Spleen (tissue), 11 donors: ENCODE measurements around the gene DDX54. TPM values are rescaled to one million over a fixed set of nuclear protein-coding genes. Genes with fewer than 3 reads are reported as not detected.
A peak's percentile ranks its signal among the peaks of the same experiment; 100 is the strongest.

Source experiments
- DNase-seq: peaks from one replicate; pipeline ENCODE4 v3.0.0-alpha.2; 2020
- H3K27ac ChIP-seq, 8 donors: fragments of 200-600 bp; sonication (generic) in 7 of 8; 1 replicate in 4 of 8; 2 replicates in 4 of 8; pipeline versions ENCODE4 v1.5.0 to v1.8.0; 2016 to 2021; ENCODE audit warnings: inconsistent platforms in 4 of 8, mild to moderate bottlenecking in 4 of 8, moderate library complexity in 1 of 8
- H3K27me3 ChIP-seq, 7 donors: fragments of 200-600 bp; sonication (generic) in 6 of 7; replicated peaks in 1 of 7; 1 replicate in 4 of 7; 2 replicates in 3 of 7; pipeline versions ENCODE4 v1.5.0 to v1.8.0; 2016 to 2021; ENCODE audit warnings: inconsistent platforms in 3 of 7, mild to moderate bottlenecking in 1 of 7
- H3K36me3 ChIP-seq, 6 donors: fragments of 200-600 bp; sonication (generic) in 5 of 6; 1 replicate in 4 of 6; 2 replicates in 2 of 6; pipeline versions ENCODE4 v1.5.0 to v1.8.0; 2016 to 2021; ENCODE audit warnings: inconsistent platforms in 2 of 6
- H3K4me1 ChIP-seq, 6 donors: fragments of 200-600 bp; sonication (generic) in 5 of 6; 1 replicate in 3 of 6; 2 replicates in 3 of 6; pipeline versions ENCODE4 v1.5.0 to v1.8.0; 2016 to 2021; ENCODE audit warnings: inconsistent platforms in 3 of 6
- H3K4me3 ChIP-seq, 8 donors: fragments of 200-600 bp; sonication (generic) in 7 of 8; 1 replicate in 4 of 8; 2 replicates in 4 of 8; pipeline versions ENCODE4 v1.5.0 to v1.8.0; 2016 to 2021; ENCODE audit warnings: inconsistent platforms in 4 of 8, mild to moderate bottlenecking in 4 of 8, moderate library complexity in 2 of 8
- H3K9me3 ChIP-seq, 8 donors: fragments of 200-600 bp; sonication (generic) in 7 of 8; 1 replicate in 4 of 8; 2 replicates in 4 of 8; pipeline versions ENCODE4 v1.5.0 to v1.8.0; 2016 to 2021; ENCODE audit warnings: inconsistent platforms in 4 of 8
- POLR2A ChIP-seq, 3 donors: fragments of 450-650 bp; IDR thresholded peaks; one replicate each; pipeline ENCODE4 v1.5.1; 2017; ENCODE audit warnings: antibody characterized with exemption in 3 of 3, mild to moderate bottlenecking in 1 of 3
- POLR2AphosphoS5 ChIP-seq, 3 donors: sonication (generic); formaldehyde crosslinking; IDR thresholded peaks; one replicate each; pipeline ENCODE4 v1.5.1; 2017; ENCODE audit warnings: antibody characterized with exemption in 3 of 3
- WGBS, 5 donors: extraction: QIAGEN DNeasy Blood & Tissue Kit in 3 of 5; methylation state at CpG; one replicate each; pipeline versions ENCODE4 v1.1.5 to v1.1.7; 2013 to 2018; 5-methylcytosine and 5-hydroxymethylcytosine counted together
- intact Hi-C: fragments of 100-400 bp; cut with DNase I; formaldehyde crosslinking; loops from one replicate; pipeline ENCODE4 v1.15.0; 2023; ENCODE audit warnings: low total_unique reads
- polyA plus RNA-seq, 3 donors: library from polyadenylated mRNA; stranded (reverse); fragments of 200-250 nt; gene quantifications; one replicate each; pipeline ENCODE4 v1.2.1, GENCODE V29; 2013
- total RNA-seq, 7 donors: library from RNA; depleted of rRNA in 3 of 7; stranded (reverse); fragments of >200 nt in 3 of 7; fragmentation: NEBNext Ultra II Directional in 4 of 7; extraction: Animal tissue kit (Norgen Biotek cat#: 25700) in 4 of 7; gene quantifications; one replicate each; pipeline versions ENCODE4 v1.1.0 to v1.2.1, GENCODE V29; 2016 to 2021
- TF ChIP-seq, protein P1 (sequence below), 11 experiments: fragments of 200-600 bp in 7 of 11; fragments of 450-650 bp in 4 of 11; sonication (generic) in 4 of 11; IDR thresholded peaks in 8 of 11; conservative IDR thresholded peaks in 3 of 11; 1 replicate in 7 of 11; 2 replicates in 4 of 11; pipeline versions ENCODE4 v1.4.0 to v1.8.0; 2016 to 2021; ENCODE audit warnings: antibody characterized with exemption in 11 of 11, inconsistent platforms in 4 of 11, mild to moderate bottlenecking in 1 of 11
- donor health status: healthy with polysubstance abuse.
- donor health status: DM: no; HTN: no; CAD: no; lungs with moderate emphysema.
- donor health status: DM: no; HTN: no; CAD: no.
- donor health status: Bipolar disorder and iron deficiency.
- donor health status: healthy.
- donor health status: DM: no; HTN: no; CAD: no.
- donor health status: DM: yes; HTN: yes; CAD: no.

Gene DDX54
- total and polyA plus RNA-seq, 10 donors = 44.4 to 80.3 (median 60.3) TPM

- H3K36me3 ChIP-seq = peaks cover 0 to 13% (median 6%) of the 10 kb centered on the region in 6 donors
- H3K4me3 ChIP-seq = peak overlapping the region; percentile 75 to 95 (median 89)
- whole genome bisulfite sequencing, 5 donors = 20 to 31% (median 24%) methylated on average over 11 to 12 of the region's 12 CpGs
- no peaks in the 10 kb centered on the region for H3K9me3 ChIP-seq
- intact Hi-C loops = no loop called here
- H3K27ac ChIP-seq = peak overlapping the region; percentile 89 to 98 (median 93)
- peaks cover 28 to 79% (median 57%) of the 10 kb centered on the region in 6 donors for H3K4me1 ChIP-seq
- no peaks in the 10 kb centered on the region for H3K27me3 ChIP-seq
- DNase-seq = peak; percentile 41
- TF ChIP-seq, protein P1, sequence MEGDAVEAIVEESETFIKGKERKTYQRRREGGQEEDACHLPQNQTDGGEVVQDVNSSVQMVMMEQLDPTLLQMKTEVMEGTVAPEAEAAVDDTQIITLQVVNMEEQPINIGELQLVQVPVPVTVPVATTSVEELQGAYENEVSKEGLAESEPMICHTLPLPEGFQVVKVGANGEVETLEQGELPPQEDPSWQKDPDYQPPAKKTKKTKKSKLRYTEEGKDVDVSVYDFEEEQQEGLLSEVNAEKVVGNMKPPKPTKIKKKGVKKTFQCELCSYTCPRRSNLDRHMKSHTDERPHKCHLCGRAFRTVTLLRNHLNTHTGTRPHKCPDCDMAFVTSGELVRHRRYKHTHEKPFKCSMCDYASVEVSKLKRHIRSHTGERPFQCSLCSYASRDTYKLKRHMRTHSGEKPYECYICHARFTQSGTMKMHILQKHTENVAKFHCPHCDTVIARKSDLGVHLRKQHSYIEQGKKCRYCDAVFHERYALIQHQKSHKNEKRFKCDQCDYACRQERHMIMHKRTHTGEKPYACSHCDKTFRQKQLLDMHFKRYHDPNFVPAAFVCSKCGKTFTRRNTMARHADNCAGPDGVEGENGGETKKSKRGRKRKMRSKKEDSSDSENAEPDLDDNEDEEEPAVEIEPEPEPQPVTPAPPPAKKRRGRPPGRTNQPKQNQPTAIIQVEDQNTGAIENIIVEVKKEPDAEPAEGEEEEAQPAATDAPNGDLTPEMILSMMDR (IDR thresholded peaks at IDR 0.05 in 8 of 11, conservative IDR thresholded peaks at IDR 0.05 in 3 of 11) = no peak
Observed at GRCh38 chr12:113221997-113222729, 36.9 kb upstream of the DDX54 start.

DNA sequence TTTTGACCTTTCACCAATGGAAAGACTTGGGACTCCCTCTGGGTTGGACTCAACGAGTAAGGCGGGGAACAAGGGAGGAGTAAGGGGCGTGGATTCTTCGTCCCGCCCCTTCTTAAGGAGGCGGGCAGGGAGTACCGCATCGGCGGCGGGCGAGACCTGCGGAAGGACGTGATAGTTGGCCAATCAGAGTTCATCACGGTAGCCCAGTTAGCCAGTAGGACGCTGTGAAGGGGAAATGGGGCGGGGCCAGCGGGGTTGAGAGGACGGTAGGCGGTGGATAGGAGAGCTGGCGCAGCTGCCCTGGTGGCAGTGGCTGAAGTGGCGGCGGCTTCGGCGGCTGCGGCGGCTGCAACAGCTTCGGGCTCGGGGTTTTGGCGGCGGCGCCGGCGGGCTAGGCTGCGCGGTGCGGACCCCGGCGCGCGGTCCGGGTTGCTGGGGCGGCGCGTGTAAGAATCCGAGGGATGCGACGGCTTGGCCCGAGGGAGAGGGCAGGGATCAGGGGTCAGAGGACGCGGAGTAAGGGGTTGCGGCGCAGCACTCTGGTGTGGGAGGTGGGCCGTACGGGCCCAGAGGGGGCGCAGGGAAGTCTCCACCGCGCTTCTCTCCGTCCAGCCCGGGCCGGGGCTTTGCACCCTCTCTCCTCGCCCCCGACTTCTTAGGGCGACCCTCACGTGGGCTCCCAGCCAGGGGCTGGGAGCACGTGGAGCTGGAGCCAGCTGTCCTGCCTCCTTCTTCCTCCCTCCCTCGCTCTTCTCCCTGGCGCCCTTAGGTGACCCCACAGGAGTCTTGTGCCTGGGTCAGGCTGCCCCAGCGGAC lies 36.1 kb upstream of the DDX54 start, which contains the start of gene TPCN1:
TSS of gene TPCN1 (plus strand) at position 284 of the 816 bp plus-strand sequence. CDS start 5,389 bp downstream, outside the sequence.
- Histone ChIP-seq H3K4me1 (peaks cover 28 to 79% (median 56%) of the 10 kb centered on the region in 6 donors), H3K4me3 (peak within 1 kb of the TSS; percentile 75 to 95 (median 89)), H3K27me3 (no peaks in the 10 kb centered on the region), H3K36me3 (peaks cover 0 to 6% (median 0%) of the 10 kb centered on the region in 6 donors), H3K27ac (peak within 1 kb of the TSS; percentile 89 to 98 (median 93)), H3K9me3 (no peaks in the 10 kb centered on the region)
- TF ChIP-seq POLR2AphosphoS5 (IDR thresholded peaks at IDR 0.05) = peak; percentile 98 to 99 (median 98)
- TF ChIP-seq, protein P1 (IDR thresholded peaks at IDR 0.05 in 8 of 11, conservative IDR thresholded peaks at IDR 0.05 in 3 of 11) = peak in 7 of 11 experiments; percentile 29 to 75 (median 55)
- peak; percentile 84 to 99 (median 96) for TF ChIP-seq POLR2A (IDR thresholded peaks at IDR 0.05)
- 1 to 2% (median 1%) methylated on average over 57 to 68 of the region's 68 CpGs for WGBS, 5 donors
- intact Hi-C loops = no loop called here
- peak; percentile 99 for DNase-seq

DNA sequence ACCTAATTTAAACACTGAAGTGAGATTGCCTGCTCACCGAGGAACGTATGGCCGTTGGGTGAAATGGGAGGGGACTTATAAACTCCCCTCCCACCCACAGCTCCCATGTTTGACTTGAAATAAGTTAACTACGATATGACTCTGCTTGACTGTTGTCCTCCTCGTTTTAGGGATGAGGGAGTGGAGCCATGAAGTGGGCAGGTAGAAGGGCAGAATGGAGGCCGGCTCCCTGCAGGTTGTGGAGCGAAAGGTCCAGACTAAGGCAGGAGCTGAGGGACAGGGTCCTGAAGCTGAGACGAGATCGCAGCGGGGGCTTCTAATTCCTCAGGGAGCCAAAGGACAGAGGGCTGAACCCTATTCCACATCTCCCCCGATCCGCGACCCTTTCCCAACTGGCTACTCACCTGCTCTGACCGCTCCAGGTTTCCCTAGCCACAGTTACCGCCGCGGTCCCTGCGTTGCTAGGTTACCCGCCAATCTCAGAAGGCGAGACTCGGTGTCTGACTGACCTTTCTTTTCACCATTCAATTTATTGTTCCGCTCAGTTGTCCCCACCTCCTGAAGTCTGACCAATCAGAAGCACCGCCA lies 35.4 kb upstream of the DDX54 start:
- Histone ChIP-seq H3K9me3 (no peaks in the 10 kb centered on the region), H3K4me1 (peaks cover 28 to 79% (median 56%) of the 10 kb centered on the region in 6 donors), H3K27me3 (no peaks in the 10 kb centered on the region), H3K36me3 (peaks cover 0 to 5% (median 0%) of the 10 kb centered on the region in 6 donors), H3K27ac (peak overlapping the region in 4 of 8 donors; percentile 40 to 95 (median 56)), H3K4me3 (peak overlapping the region; percentile 26 to 95 (median 74))
- intact Hi-C loops = no loop called here
- WGBS, 5 donors = 0 to 2% (median 1%) methylated on average over 23 of the region's 23 CpGs
- TF ChIP-seq, protein P1 (IDR thresholded peaks at IDR 0.05 in 8 of 11, conservative IDR thresholded peaks at IDR 0.05 in 3 of 11) = no peak
- no peak for TF ChIP-seq POLR2A (IDR thresholded peaks at IDR 0.05)
- no peak for TF ChIP-seq POLR2AphosphoS5 (IDR thresholded peaks at IDR 0.05)
- no peak for DNase-seq
